ENCODE data around the gene ZNF619. TPM values are rescaled to one million over a fixed set of nuclear protein-coding genes. Genes with fewer than 3 reads are reported as not detected.

Gene ZNF619
- total and polyA plus RNA-seq, 2 of the 13 experiments (the other 11 are each of a cell fraction or from before 2014, with no cell fraction given), result 0.83 to 5.2 TPM

DNA sequence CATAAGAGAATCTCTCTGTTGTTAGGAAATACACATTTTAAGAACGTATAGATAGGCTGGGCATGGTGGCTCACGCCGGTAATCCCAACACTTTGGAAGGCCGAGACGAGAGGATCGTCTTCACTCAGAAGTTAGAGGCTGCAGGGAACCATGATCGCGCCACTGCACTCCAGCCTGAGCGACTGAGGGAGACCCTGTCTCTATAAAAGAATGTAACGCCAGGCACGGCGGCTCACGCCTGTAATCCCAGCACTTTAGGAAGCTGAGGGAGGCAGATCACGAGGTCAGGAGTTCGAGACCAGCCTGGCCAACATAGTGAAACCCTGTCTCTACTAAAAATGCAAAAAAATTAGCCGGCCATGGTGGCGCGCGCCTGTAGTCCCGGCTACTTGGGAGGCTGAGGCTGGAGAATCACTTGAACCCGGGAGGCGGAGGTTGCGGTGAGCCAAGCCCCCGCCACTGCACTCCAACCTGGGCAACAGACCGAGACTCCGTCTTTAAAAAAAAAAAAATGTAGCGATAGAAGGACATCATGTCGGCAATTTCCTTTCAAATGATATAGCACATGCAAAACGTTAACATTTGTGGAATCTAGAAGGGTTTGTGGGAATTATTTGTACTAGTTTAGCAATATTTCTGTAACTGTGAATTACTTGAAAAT lies 20.5 kb upstream of the ZNF619 start:
- FAIRE-seq (no peak), ATAC-seq (no peak), DNase-seq (ENCODE audit: low spot score) (no peak)
- no peaks in the 10 kb centered on the region; a peak in 1 of 5 replicates for H3K27me3 ChIP-seq (ENCODE audit: control insufficient read depth in 1 of 2, insufficient read depth in 2 of 2, low read length in 2 of 2)
- peaks cover 60% of the 10 kb centered on the region for H3K4me1 ChIP-seq (ENCODE audit: insufficient read depth, low read length)
- H4K20me1 ChIP-seq (ENCODE audit: insufficient read depth, low read length), result peaks cover 21% of the 10 kb centered on the region
- H3K79me2 ChIP-seq (ENCODE audit: insufficient read depth, low read length), result peaks cover 33% of the 10 kb centered on the region
- in situ Hi-C loops (cut with HindIII; ENCODE audit: extremely low pct_ligation_motif_present, low pct_unique_long_range_greater_than_20kb), result loop anchor here (10.0 kb wide), 1 partner anchor 142 kb away; no protein-coding TSS in a partner anchor
- peak overlapping the region; percentile 98 for H3K9ac ChIP-seq (ENCODE audit: insufficient read depth, low read depth, low read length)
- POLR2A ChIA-PET, result interaction anchor here (0.9 to 3.9 kb wide), 15 partner anchors 9 to 821 kb away, joined by 3 to 37 read pairs (median 6); partner anchors contain the start of genes CTNNB1, EIF1B, ZNF619 and ZNF620
- CTCF ChIA-PET (ENCODE audit: low intra/inter-chr PET ratio, low total read pairs), result no interaction called here
- H3K4me3 ChIP-seq (replicated peaks in 1 of 3; ENCODE audit: insufficient read depth in 1 of 3, low read depth in 2 of 3, low read length in 3 of 3), result peak overlapping the region; percentile 80 to 98 (median 84)
- intact Hi-C loops (cut with micrococcal nuclease; ENCODE audit: unreplicated experiment), result loop anchor here (2.0 to 10.0 kb wide), 3 partner anchors 51 to 648 kb away; partner anchors contain the start of genes ZNF620 and ZNF621
- peak overlapping the region; percentile 86 for H3K27ac ChIP-seq (ENCODE audit: extremely low read length, insufficient read depth, low read length)
- WGBS (ENCODE audit: low lambda C conversion rate), result 66% methylated on average over 27 of the region's 29 CpGs
- H3K4me2 ChIP-seq (ENCODE audit: low read depth, low read length), result peak overlapping the region; percentile 71
- no peak overlapping the region for H2AFZ ChIP-seq (ENCODE audit: low read length)
- H3K9me3 ChIP-seq (ENCODE audit: low read length), result no peaks in the 10 kb centered on the region
- H3K36me3 ChIP-seq (replicated peaks in 1 of 2; ENCODE audit: control insufficient read depth in 1 of 2, insufficient read depth in 2 of 2, low read length in 2 of 2), result peaks cover 8 to 19% of the 10 kb centered on the region in 2 experiments
- BruUV-seq (replicated peaks), result TSS peak; percentile 94
- TF ChIP-seq, protein P1, sequence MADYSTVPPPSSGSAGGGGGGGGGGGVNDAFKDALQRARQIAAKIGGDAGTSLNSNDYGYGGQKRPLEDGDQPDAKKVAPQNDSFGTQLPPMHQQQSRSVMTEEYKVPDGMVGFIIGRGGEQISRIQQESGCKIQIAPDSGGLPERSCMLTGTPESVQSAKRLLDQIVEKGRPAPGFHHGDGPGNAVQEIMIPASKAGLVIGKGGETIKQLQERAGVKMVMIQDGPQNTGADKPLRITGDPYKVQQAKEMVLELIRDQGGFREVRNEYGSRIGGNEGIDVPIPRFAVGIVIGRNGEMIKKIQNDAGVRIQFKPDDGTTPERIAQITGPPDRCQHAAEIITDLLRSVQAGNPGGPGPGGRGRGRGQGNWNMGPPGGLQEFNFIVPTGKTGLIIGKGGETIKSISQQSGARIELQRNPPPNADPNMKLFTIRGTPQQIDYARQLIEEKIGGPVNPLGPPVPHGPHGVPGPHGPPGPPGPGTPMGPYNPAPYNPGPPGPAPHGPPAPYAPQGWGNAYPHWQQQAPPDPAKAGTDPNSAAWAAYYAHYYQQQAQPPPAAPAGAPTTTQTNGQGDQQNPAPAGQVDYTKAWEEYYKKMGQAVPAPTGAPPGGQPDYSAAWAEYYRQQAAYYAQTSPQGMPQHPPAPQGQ (CRISPR knock-in tag; IDR thresholded peaks at IDR 0.05; ENCODE audit: borderline replicate concordance), result no peak
- TF ChIP-seq ZNF660 (CRISPR knock-in tag; IDR thresholded peaks at IDR 0.05; ENCODE audit: borderline replicate concordance, low read depth), result no peak
- TF ChIP-seq, protein P2, sequence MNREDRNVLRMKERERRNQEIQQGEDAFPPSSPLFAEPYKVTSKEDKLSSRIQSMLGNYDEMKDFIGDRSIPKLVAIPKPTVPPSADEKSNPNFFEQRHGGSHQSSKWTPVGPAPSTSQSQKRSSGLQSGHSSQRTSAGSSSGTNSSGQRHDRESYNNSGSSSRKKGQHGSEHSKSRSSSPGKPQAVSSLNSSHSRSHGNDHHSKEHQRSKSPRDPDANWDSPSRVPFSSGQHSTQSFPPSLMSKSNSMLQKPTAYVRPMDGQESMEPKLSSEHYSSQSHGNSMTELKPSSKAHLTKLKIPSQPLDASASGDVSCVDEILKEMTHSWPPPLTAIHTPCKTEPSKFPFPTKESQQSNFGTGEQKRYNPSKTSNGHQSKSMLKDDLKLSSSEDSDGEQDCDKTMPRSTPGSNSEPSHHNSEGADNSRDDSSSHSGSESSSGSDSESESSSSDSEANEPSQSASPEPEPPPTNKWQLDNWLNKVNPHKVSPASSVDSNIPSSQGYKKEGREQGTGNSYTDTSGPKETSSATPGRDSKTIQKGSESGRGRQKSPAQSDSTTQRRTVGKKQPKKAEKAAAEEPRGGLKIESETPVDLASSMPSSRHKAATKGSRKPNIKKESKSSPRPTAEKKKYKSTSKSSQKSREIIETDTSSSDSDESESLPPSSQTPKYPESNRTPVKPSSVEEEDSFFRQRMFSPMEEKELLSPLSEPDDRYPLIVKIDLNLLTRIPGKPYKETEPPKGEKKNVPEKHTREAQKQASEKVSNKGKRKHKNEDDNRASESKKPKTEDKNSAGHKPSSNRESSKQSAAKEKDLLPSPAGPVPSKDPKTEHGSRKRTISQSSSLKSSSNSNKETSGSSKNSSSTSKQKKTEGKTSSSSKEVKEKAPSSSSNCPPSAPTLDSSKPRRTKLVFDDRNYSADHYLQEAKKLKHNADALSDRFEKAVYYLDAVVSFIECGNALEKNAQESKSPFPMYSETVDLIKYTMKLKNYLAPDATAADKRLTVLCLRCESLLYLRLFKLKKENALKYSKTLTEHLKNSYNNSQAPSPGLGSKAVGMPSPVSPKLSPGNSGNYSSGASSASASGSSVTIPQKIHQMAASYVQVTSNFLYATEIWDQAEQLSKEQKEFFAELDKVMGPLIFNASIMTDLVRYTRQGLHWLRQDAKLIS (CRISPR knock-in tag; IDR thresholded peaks at IDR 0.05), result no peak
- TF ChIP-seq ZNF460 (CRISPR knock-in tag; IDR thresholded peaks at IDR 0.05; ENCODE audit: borderline replicate concordance), result peak; percentile 60; the same call in 1 of the 2 replicates
- TF ChIP-seq, protein P3, sequence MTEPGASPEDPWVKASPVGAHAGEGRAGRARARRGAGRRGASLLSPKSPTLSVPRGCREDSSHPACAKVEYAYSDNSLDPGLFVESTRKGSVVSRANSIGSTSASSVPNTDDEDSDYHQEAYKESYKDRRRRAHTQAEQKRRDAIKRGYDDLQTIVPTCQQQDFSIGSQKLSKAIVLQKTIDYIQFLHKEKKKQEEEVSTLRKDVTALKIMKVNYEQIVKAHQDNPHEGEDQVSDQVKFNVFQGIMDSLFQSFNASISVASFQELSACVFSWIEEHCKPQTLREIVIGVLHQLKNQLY (CRISPR knock-in tag; IDR thresholded peaks at IDR 0.05), result no peak
- TF ChIP-seq ZNF530 (CRISPR knock-in tag; IDR thresholded peaks at IDR 0.05; ENCODE audit: low read depth), result no peak
- no peak for TF ChIP-seq RFX1 (IDR thresholded peaks at IDR 0.05)
- TF ChIP-seq CEBPB (IDR thresholded peaks at IDR 0.05; ENCODE audit: borderline replicate concordance, low read depth, low read length), result no peak
- TF ChIP-seq TOPORS (CRISPR knock-in tag; IDR thresholded peaks at IDR 0.05), result no peak
- TF ChIP-seq, protein P4, sequence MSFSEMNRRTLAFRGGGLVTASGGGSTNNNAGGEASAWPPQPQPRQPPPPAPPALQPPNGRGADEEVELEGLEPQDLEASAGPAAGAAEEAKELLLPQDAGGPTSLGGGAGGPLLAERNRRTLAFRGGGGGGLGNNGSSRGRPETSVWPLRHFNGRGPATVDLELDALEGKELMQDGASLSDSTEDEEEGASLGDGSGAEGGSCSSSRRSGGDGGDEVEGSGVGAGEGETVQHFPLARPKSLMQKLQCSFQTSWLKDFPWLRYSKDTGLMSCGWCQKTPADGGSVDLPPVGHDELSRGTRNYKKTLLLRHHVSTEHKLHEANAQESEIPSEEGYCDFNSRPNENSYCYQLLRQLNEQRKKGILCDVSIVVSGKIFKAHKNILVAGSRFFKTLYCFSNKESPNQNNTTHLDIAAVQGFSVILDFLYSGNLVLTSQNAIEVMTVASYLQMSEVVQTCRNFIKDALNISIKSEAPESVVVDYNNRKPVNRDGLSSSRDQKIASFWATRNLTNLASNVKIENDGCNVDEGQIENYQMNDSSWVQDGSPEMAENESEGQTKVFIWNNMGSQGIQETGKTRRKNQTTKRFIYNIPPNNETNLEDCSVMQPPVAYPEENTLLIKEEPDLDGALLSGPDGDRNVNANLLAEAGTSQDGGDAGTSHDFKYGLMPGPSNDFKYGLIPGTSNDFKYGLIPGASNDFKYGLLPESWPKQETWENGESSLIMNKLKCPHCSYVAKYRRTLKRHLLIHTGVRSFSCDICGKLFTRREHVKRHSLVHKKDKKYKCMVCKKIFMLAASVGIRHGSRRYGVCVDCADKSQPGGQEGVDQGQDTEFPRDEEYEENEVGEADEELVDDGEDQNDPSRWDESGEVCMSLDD (CRISPR knock-in tag; IDR thresholded peaks at IDR 0.05; ENCODE audit: borderline replicate concordance), result no peak
- no peak for TF ChIP-seq ZNF33B (CRISPR knock-in tag; IDR thresholded peaks at IDR 0.05)
- TF ChIP-seq YEATS2 (CRISPR knock-in tag; IDR thresholded peaks at IDR 0.05; ENCODE audit: borderline replicate concordance), result no peak
- TF ChIP-seq MAFG (CRISPR knock-in tag; IDR thresholded peaks at IDR 0.05), result no peak
- peak; percentile 26 for TF ChIP-seq PRPF4 (IDR thresholded peaks at IDR 0.05; ENCODE audit: low read depth, low read length, poor library complexity, severe bottlenecking)
- no peak for TF ChIP-seq RXRB (CRISPR knock-in tag; IDR thresholded peaks at IDR 0.05; ENCODE audit: borderline replicate concordance)

All from HepG2 (cell line).